ENCODE results near the gene C4orf50.

Gene C4orf50

DNA sequence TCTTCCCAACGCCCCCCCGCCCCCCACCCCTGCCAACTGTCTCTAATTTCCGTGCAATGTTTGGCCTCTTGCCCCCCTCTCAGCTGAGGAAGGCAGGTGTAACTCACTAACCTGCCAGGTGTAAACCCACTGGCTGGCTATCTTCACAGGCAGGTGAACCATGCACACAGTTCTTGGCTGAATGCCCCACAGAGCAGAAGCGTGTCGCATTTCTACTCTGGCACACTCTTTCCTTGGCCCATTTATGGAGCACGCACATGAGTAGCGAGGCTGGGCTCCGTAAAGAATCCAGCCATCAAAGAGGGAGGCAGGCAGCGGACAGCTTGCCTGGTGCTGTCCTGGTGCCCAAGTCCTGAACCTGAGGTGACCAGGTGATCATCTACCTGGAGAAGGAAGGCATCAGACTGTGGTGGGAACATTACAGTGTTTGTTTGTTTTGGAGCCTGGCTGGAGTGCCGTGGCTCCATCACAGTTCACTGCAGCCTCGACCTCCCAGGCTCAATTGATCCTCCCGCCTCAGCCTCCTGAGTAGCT, 86.1 kb downstream of the C4orf50 start:
- ATAC-seq, result no peak
- TF ChIP-seq GLIS3 (CRISPR knock-in tag; IDR thresholded peaks at IDR 0.05) (no peak), TOX (CRISPR knock-in tag; IDR thresholded peaks at IDR 0.05; ENCODE audit: borderline replicate concordance) (no peak), BACH2 (CRISPR knock-in tag; IDR thresholded peaks at IDR 0.05; ENCODE audit: borderline replicate concordance) (no peak), ISL1 (CRISPR knock-in tag; IDR thresholded peaks at IDR 0.05) (no peak), ZNF8 (CRISPR knock-in tag; IDR thresholded peaks at IDR 0.05) (no peak), CSRNP3 (CRISPR knock-in tag; IDR thresholded peaks at IDR 0.05) (no peak), ARNTL (CRISPR knock-in tag; IDR thresholded peaks at IDR 0.05; ENCODE audit: borderline replicate concordance, low read depth) (no peak), OSR1 (CRISPR knock-in tag; IDR thresholded peaks at IDR 0.05) (no peak), ZFP3 (CRISPR knock-in tag; IDR thresholded peaks at IDR 0.05) (no peak), ZNF565 (CRISPR knock-in tag; conservative IDR thresholded peaks at IDR 0.05; ENCODE audit: low read depth) (no peak), TCF4 (CRISPR knock-in tag; IDR thresholded peaks at IDR 0.05; ENCODE audit: borderline replicate concordance) (no peak), PATZ1 (CRISPR knock-in tag; IDR thresholded peaks at IDR 0.05; ENCODE audit: borderline replicate concordance) (no peak)
- TF ChIP-seq, protein P1, sequence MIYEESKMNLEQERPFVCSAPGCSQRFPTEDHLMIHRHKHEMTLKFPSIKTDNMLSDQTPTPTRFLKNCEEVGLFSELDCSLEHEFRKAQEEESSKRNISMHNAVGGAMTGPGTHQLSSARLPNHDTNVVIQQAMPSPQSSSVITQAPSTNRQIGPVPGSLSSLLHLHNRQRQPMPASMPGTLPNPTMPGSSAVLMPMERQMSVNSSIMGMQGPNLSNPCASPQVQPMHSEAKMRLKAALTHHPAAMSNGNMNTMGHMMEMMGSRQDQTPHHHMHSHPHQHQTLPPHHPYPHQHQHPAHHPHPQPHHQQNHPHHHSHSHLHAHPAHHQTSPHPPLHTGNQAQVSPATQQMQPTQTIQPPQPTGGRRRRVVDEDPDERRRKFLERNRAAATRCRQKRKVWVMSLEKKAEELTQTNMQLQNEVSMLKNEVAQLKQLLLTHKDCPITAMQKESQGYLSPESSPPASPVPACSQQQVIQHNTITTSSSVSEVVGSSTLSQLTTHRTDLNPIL (CRISPR knock-in tag; IDR thresholded peaks at IDR 0.05; ENCODE audit: low read depth), result no peak

GRCh38 chr4:5931526-5931925, 86.7 kb downstream of the C4orf50 start:
- TF ChIP-seq ZC3H10 (CRISPR knock-in tag; IDR thresholded peaks at IDR 0.05) (no peak), OSR1 (CRISPR knock-in tag; IDR thresholded peaks at IDR 0.05) (no peak), ZFP30 (CRISPR knock-in tag; IDR thresholded peaks at IDR 0.05) (no peak)
- TF ChIP-seq, protein P2, sequence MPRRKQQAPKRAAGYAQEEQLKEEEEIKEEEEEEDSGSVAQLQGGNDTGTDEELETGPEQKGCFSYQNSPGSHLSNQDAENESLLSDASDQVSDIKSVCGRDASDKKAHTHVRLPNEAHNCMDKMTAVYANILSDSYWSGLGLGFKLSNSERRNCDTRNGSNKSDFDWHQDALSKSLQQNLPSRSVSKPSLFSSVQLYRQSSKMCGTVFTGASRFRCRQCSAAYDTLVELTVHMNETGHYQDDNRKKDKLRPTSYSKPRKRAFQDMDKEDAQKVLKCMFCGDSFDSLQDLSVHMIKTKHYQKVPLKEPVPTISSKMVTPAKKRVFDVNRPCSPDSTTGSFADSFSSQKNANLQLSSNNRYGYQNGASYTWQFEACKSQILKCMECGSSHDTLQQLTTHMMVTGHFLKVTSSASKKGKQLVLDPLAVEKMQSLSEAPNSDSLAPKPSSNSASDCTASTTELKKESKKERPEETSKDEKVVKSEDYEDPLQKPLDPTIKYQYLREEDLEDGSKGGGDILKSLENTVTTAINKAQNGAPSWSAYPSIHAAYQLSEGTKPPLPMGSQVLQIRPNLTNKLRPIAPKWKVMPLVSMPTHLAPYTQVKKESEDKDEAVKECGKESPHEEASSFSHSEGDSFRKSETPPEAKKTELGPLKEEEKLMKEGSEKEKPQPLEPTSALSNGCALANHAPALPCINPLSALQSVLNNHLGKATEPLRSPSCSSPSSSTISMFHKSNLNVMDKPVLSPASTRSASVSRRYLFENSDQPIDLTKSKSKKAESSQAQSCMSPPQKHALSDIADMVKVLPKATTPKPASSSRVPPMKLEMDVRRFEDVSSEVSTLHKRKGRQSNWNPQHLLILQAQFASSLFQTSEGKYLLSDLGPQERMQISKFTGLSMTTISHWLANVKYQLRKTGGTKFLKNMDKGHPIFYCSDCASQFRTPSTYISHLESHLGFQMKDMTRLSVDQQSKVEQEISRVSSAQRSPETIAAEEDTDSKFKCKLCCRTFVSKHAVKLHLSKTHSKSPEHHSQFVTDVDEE (CRISPR knock-in tag; IDR thresholded peaks at IDR 0.05), result no peak
- no peak for ATAC-seq

DNA sequence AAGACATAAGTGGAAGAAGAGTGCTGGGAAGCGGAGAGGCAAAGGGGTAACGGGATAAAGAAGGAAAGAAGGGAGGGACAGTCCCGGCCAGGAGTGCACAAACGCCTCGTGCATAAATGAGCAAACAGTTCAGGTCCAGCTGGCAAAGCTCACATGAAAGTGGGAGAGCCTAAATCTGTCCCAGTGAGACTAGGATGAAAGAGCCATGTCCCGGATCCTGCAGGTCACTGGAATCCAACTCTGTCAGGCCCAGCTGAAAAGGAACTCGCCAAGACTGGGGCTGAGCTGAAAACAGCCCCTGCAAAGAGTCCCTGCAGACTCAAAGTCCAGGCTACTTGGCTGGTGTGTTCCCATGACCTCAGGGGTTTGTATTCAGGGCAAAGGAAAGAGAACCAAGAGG, 87.4 kb downstream of the C4orf50 start:
- TF ChIP-seq PPARA (CRISPR knock-in tag; IDR thresholded peaks at IDR 0.05; ENCODE audit: borderline replicate concordance), result no peak
- TF ChIP-seq CSDC2 (CRISPR knock-in tag; IDR thresholded peaks at IDR 0.05), result no peak
- no peak for TF ChIP-seq RARB (CRISPR knock-in tag; IDR thresholded peaks at IDR 0.05)
- TF ChIP-seq ISL1 (CRISPR knock-in tag; IDR thresholded peaks at IDR 0.05), result no peak
- TF ChIP-seq TOX (CRISPR knock-in tag; IDR thresholded peaks at IDR 0.05; ENCODE audit: borderline replicate concordance), result no peak
- no peak for TF ChIP-seq ZNF565 (CRISPR knock-in tag; conservative IDR thresholded peaks at IDR 0.05; ENCODE audit: low read depth)
- no peak for TF ChIP-seq CSRNP3 (CRISPR knock-in tag; IDR thresholded peaks at IDR 0.05)
- TF ChIP-seq, protein P2 (CRISPR knock-in tag; IDR thresholded peaks at IDR 0.05), result no peak
- TF ChIP-seq ZNF70 (CRISPR knock-in tag; IDR thresholded peaks at IDR 0.05), result no peak
- no peak for TF ChIP-seq SNAI2 (CRISPR knock-in tag; IDR thresholded peaks at IDR 0.05)
- TF ChIP-seq, protein P3, sequence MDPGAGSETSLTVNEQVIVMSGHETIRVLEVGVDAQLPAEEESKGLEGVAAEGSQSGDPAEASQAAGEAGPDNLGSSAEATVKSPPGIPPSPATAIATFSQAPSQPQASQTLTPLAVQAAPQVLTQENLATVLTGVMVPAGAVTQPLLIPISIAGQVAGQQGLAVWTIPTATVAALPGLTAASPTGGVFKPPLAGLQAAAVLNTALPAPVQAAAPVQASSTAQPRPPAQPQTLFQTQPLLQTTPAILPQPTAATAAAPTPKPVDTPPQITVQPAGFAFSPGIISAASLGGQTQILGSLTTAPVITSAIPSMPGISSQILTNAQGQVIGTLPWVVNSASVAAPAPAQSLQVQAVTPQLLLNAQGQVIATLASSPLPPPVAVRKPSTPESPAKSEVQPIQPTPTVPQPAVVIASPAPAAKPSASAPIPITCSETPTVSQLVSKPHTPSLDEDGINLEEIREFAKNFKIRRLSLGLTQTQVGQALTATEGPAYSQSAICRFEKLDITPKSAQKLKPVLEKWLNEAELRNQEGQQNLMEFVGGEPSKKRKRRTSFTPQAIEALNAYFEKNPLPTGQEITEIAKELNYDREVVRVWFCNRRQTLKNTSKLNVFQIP (CRISPR knock-in tag; IDR thresholded peaks at IDR 0.05; ENCODE audit: borderline replicate concordance, low read depth), result no peak
- TF ChIP-seq TCF4 (CRISPR knock-in tag; IDR thresholded peaks at IDR 0.05; ENCODE audit: borderline replicate concordance), result no peak
- TF ChIP-seq GLIS3 (CRISPR knock-in tag; IDR thresholded peaks at IDR 0.05), result no peak
- ATAC-seq, result no peak

Measured in SK-N-SH treated with all-trans-retinoic acid at 6 μM for 48 hours (cell line).